Esophagus muscularis mucosa (tissue), 4 donors: ENCODE measurements around the gene SERPING1. TPM values are rescaled to one million over a fixed set of nuclear protein-coding genes. Genes with fewer than 3 reads are reported as not detected.

Source experiments
- DNase-seq: peaks from one replicate; pipeline ENCODE4 v3.0.0-alpha.2; 2017; ENCODE audit errors: extremely low spot score
- H3K27ac ChIP-seq, 4 donors: fragments of 200-600 bp; sonication (generic); replicated peaks in 1 of 4; 1 replicate in 3 of 4; 2 replicates in 1 of 4; pipeline ENCODE4 v1.5.1; 2016 to 2019; ENCODE audit warnings: mild to moderate bottlenecking in 1 of 4
- H3K27me3 ChIP-seq, 4 donors: fragments of 200-600 bp; sonication (generic); one replicate each; pipeline versions ENCODE4 v1.5.1 to v1.6.0; 2016 to 2019
- H3K36me3 ChIP-seq, 4 donors: fragments of 200-600 bp; sonication (generic); one replicate each; pipeline ENCODE4 v1.5.1; 2016 to 2019
- H3K4me1 ChIP-seq, 4 donors: fragments of 200-600 bp; sonication (generic); one replicate each; pipeline ENCODE4 v1.5.1; 2016 to 2019
- H3K4me3 ChIP-seq, 4 donors: fragments of 200-600 bp; sonication (generic); 1 replicate in 2 of 4; 2 replicates in 2 of 4; pipeline ENCODE4 v1.5.1; 2016 to 2019; ENCODE audit warnings: mild to moderate bottlenecking in 4 of 4, moderate library complexity in 1 of 4
- H3K9me3 ChIP-seq, 4 donors: fragments of 200-600 bp; sonication (generic); 1 replicate in 3 of 4; 2 replicates in 1 of 4; pipeline ENCODE4 v1.5.1; 2016 to 2019
- EP300 ChIP-seq: sonication (generic); formaldehyde crosslinking; IDR thresholded peaks from one replicate; pipeline ENCODE4 v1.6.1; 2017; ENCODE audit warnings: antibody characterized with exemption
- POLR2A ChIP-seq: fragments of 450-650 bp; IDR thresholded peaks from one replicate; pipeline ENCODE4 v1.6.1; 2017; ENCODE audit warnings: antibody characterized with exemption, moderate library complexity, mild to moderate bottlenecking, low read depth
- POLR2AphosphoS5 ChIP-seq, 2 donors: sonication (generic); formaldehyde crosslinking; IDR thresholded peaks; one replicate each; pipeline ENCODE4 v1.6.1; 2017; ENCODE audit warnings: antibody characterized with exemption in 2 of 2
- whole genome bisulfite sequencing: methylation state at CpG from one replicate; pipeline ENCODE4 v1.1.5; 2018; 5-methylcytosine and 5-hydroxymethylcytosine counted together
- intact Hi-C: fragments of 100-400 bp; cut with DNase I; formaldehyde crosslinking; loops from one replicate; pipeline ENCODE4 v1.15.1; 2023
- total RNA-seq, 4 donors: library from RNA; depleted of rRNA; stranded (reverse); fragments of >200 nt; gene quantifications; one replicate each; pipeline versions ENCODE4 v1.1.0 to v1.2.1, GENCODE V29; 2016
- TF ChIP-seq, protein P1 (sequence below), 3 experiments: fragments of 200-600 bp in 2 of 3; fragments of 450-650 bp in 1 of 3; sonication (generic) in 2 of 3; IDR thresholded peaks; one replicate each; pipeline ENCODE4 v1.5.1; 2017 to 2019; ENCODE audit warnings: antibody characterized with exemption in 3 of 3, mild to moderate bottlenecking in 2 of 3, moderate library complexity in 1 of 3

Gene SERPING1
- total RNA-seq, 4 donors from 2014 or later = 290 to 585 (median 569) TPM

DNA sequence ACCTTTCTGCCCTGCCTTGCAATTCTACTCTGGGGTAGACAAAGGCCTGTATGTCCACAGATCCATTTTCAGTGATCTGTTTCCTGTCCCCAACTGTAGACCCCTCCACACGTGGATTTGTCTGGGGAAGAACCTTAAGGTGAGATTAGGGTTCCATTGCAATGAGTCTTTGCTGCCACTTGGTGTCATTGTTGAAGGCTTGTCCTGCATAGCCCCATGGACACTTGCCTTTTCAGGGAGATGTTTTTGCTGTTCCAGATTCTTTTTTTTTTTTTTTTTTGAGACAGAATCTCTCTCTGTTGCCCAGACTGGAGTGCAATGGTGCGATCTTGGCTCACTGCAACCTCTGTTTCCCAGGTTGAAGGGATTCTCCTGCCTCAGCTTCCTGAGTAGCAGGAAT lies 21.8 kb downstream of the SERPING1 start:
- intact Hi-C loops = no loop called here
- H3K27me3 ChIP-seq = no peaks in the 10 kb centered on the region
- DNase-seq = no peak
- WGBS = 91% methylated on average over 2 of the region's 2 CpGs
- H3K4me1 ChIP-seq = no peaks in the 10 kb centered on the region
- TF ChIP-seq POLR2A (no peak), POLR2AphosphoS5 (IDR thresholded peaks at IDR 0.05) (no peak), EP300 (no peak)
- TF ChIP-seq, protein P1, sequence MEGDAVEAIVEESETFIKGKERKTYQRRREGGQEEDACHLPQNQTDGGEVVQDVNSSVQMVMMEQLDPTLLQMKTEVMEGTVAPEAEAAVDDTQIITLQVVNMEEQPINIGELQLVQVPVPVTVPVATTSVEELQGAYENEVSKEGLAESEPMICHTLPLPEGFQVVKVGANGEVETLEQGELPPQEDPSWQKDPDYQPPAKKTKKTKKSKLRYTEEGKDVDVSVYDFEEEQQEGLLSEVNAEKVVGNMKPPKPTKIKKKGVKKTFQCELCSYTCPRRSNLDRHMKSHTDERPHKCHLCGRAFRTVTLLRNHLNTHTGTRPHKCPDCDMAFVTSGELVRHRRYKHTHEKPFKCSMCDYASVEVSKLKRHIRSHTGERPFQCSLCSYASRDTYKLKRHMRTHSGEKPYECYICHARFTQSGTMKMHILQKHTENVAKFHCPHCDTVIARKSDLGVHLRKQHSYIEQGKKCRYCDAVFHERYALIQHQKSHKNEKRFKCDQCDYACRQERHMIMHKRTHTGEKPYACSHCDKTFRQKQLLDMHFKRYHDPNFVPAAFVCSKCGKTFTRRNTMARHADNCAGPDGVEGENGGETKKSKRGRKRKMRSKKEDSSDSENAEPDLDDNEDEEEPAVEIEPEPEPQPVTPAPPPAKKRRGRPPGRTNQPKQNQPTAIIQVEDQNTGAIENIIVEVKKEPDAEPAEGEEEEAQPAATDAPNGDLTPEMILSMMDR (IDR thresholded peaks at IDR 0.05) = no peak
- H3K4me3 ChIP-seq = no peak overlapping the region
- H3K36me3 ChIP-seq = peaks cover 9 to 26% (median 24%) of the 10 kb centered on the region in 4 donors
- no peaks in the 10 kb centered on the region for H3K9me3 ChIP-seq
- H3K27ac ChIP-seq = no peak overlapping the region

DNA sequence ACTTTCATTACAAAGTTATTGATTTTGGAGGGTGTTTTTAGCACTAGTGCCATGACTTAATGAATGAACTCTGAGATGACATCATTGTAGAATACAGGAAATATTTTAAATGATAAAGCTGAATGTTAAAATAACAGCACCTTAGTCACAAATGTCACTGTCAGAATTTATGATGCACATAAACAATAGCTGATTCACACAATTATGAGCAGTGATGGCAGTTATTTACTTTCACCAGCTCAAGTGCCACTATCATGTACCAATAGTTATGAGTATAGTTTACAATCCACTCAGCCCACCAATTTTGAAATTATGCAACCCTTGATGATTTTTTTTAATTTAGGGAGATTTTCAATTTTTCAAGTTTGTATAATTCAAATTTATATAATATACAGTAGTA lies 23.0 kb downstream of the SERPING1 start:
- H3K36me3 ChIP-seq = peaks cover 5 to 15% (median 13%) of the 10 kb centered on the region in 4 donors
- H3K27me3 ChIP-seq = no peaks in the 10 kb centered on the region
- H3K27ac ChIP-seq = no peak overlapping the region
- TF ChIP-seq, protein P1 (IDR thresholded peaks at IDR 0.05) = no peak
- TF ChIP-seq POLR2AphosphoS5 (IDR thresholded peaks at IDR 0.05) (no peak), EP300 (no peak), POLR2A (no peak)
- H3K9me3 ChIP-seq = no peaks in the 10 kb centered on the region
- DNase-seq = no peak
- intact Hi-C loops = no loop called here
- no peak overlapping the region for H3K4me3 ChIP-seq
- no peaks in the 10 kb centered on the region for H3K4me1 ChIP-seq

DNA sequence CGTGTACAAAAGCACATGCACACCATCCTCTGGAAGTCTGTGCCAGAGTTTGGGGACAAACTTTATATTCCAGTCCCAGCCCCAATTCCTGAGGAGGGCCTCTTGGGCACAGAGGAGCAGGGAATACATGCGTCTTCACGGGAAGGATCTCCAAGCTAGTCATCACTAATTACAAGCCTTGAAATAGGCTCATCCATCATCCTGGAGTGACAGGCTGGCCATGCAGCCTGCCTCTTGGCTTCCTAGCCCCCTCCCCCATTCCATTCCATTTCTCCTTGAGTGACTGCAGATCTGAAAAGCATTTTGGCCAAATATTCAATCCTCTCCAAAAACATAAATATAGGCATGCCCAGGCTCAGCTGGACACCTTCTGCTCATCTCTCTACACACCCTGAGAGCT lies 24.8 kb downstream of the SERPING1 start:
- no peak for DNase-seq
- intact Hi-C loops = no loop called here
- Histone ChIP-seq H3K36me3 (peaks cover 0 to 5% (median 4%) of the 10 kb centered on the region in 4 donors), H3K27ac (no peak overlapping the region), H3K4me1 (no peaks in the 10 kb centered on the region), H3K27me3 (no peaks in the 10 kb centered on the region), H3K9me3 (no peaks in the 10 kb centered on the region), H3K4me3 (no peak overlapping the region)
- no peak for TF ChIP-seq POLR2AphosphoS5 (IDR thresholded peaks at IDR 0.05)
- no peak for TF ChIP-seq EP300
- TF ChIP-seq, protein P1 (IDR thresholded peaks at IDR 0.05) = no peak
- TF ChIP-seq POLR2A = no peak
- WGBS = 34% methylated on average over 3 of the region's 3 CpGs

DNA sequence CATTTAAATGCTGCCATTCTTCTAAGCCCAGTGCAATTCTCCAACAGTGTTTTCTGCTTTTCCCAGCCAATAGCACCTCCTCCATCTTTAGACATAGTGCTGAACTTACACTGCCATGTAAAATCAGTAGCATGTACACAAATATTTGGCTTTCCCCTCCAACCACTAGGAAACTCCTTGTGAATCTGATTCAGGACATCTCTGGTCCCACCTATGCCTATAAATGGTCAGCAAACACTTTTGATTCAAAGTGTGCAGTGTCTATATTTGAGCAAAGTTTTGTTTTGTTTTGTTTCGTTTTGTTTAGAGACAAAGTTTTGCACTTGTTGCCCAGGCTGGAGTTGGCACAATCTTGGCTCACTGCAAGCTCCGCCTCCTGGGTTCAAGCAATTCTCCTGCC lies 27.4 kb downstream of the SERPING1 start:
- Histone ChIP-seq H3K27me3 (no peaks in the 10 kb centered on the region), H3K4me3 (no peak overlapping the region), H3K27ac (no peak overlapping the region), H3K9me3 (no peaks in the 10 kb centered on the region), H3K36me3 (no peaks in the 10 kb centered on the region), H3K4me1 (no peaks in the 10 kb centered on the region)
- DNase-seq = no peak
- no peak for TF ChIP-seq POLR2A
- no peak for TF ChIP-seq POLR2AphosphoS5 (IDR thresholded peaks at IDR 0.05)
- TF ChIP-seq, protein P1 (IDR thresholded peaks at IDR 0.05) = no peak
- TF ChIP-seq EP300 = no peak
- intact Hi-C loops = no loop called here
- 87% methylated on average over 2 of the region's 2 CpGs for WGBS

DNA sequence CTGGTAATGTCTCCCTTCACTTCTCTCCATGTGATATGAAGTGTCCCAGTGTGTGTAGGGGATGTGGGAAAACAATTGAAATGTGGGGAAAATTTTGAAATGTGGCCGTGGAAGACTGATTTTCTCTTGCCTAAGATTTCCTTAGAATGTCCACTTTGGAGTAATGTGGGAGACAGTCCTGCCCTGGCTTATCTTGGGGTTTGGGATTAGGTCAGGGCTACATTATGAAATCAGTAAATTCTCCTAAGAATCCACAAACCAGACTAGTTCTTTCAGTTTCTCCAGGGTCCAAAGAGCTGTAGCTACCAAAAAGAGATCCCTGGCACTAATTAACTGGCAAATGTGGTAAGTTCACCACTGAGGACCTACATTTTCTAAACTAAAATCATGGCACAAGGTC lies 29.4 kb downstream of the SERPING1 start:
- no peaks in the 10 kb centered on the region for H3K36me3 ChIP-seq
- no peak overlapping the region for H3K4me3 ChIP-seq
- TF ChIP-seq POLR2A (no peak), EP300 (no peak), POLR2AphosphoS5 (IDR thresholded peaks at IDR 0.05) (no peak)
- TF ChIP-seq, protein P1 (IDR thresholded peaks at IDR 0.05) = no peak
- intact Hi-C loops = no loop called here
- 76% methylated on average over 1 of the region's 1 CpG for WGBS
- no peak for DNase-seq
- H3K9me3 ChIP-seq = no peaks in the 10 kb centered on the region
- no peak overlapping the region for H3K27ac ChIP-seq
- no peaks in the 10 kb centered on the region for H3K4me1 ChIP-seq
- H3K27me3 ChIP-seq = no peaks in the 10 kb centered on the region
